ENCODE measurements around the gene AMDHD2.
"Not testable (repeated sequence)": the region's sequence is repeated elsewhere in the genome, so short reads cannot be mapped to it uniquely, and the experiment has no call there.

Gene AMDHD2

GRCh38 chr16:2520097-2520783 is at the start of gene AMDHD2:
Gene AMDHD2 (plus strand): TSS chr16:2520371. CDS start chr16:2520459, 88 bp downstream.
- peak; percentile 12 for DNase-seq

- DNase-seq = peak; percentile 76
These were observed 49.6 kb upstream of the AMDHD2 start for GRCh38 chr16:2470603-2471015.

- peak; percentile 76 for DNase-seq
These were observed 49.0 kb upstream of the AMDHD2 start, which contains the start of gene NTN3 for GRCh38 chr16:2471016-2471652. Gene NTN3 (plus strand): TSS chr16:2471297. CDS start chr16:2471702, 405 bp downstream.

GRCh38 chr16:2471653-2472487 is 48.3 kb upstream of the AMDHD2 start:
- DNase-seq = no peak

- DNase-seq = no peak
These were observed 47.7 kb upstream of the AMDHD2 start for GRCh38 chr16:2472488-2472864.

GRCh38 chr16:2472885-2473445 is 47.2 kb upstream of the AMDHD2 start:
- DNase-seq = no peak

- no peak for DNase-seq
These were observed 46.7 kb upstream of the AMDHD2 start for GRCh38 chr16:2473446-2473926.

- DNase-seq = no peak
These were observed 45.9 kb upstream of the AMDHD2 start for GRCh38 chr16:2473999-2474876.

GRCh38 chr16:2474877-2475412 is 45.2 kb upstream of the AMDHD2 start, which contains the start of gene TBC1D24:
Gene TBC1D24 (plus strand): TSS chr16:2475127. CDS start chr16:2496149, 21,022 bp downstream.
- peak; percentile 17 for DNase-seq

- DNase-seq = no peak
These were observed 44.5 kb upstream of the AMDHD2 start for GRCh38 chr16:2475413-2476344.

- no peak for DNase-seq
These were observed 43.8 kb upstream of the AMDHD2 start for GRCh38 chr16:2476345-2476720.

- no peak for DNase-seq
These were observed 43.4 kb upstream of the AMDHD2 start for GRCh38 chr16:2476741-2477140.

- DNase-seq = no peak
These were observed 42.8 kb upstream of the AMDHD2 start for GRCh38 chr16:2477327-2477726.

GRCh38 chr16:2478279-2478678 is 41.9 kb upstream of the AMDHD2 start:
- no peak for DNase-seq

GRCh38 chr16:2479996-2480395 is 40.2 kb upstream of the AMDHD2 start:
- DNase-seq = not testable (repeated sequence)

- no peak for DNase-seq
These were observed 39.2 kb upstream of the AMDHD2 start for GRCh38 chr16:2480948-2481347.

- no peak for DNase-seq
These were observed 38.5 kb upstream of the AMDHD2 start for GRCh38 chr16:2481676-2482075.

- no peak for DNase-seq
These were observed 37.9 kb upstream of the AMDHD2 start for GRCh38 chr16:2482249-2482648.

GRCh38 chr16:2482708-2483534 is 37.2 kb upstream of the AMDHD2 start:
- no peak for DNase-seq
